Small intestine (tissue), 7 donors: ENCODE results near the gene BANF2. TPM values are rescaled to one million over a fixed set of nuclear protein-coding genes. Genes with fewer than 3 reads are reported as not detected.

Source experiments
- DNase-seq, 2 donors: peaks; one replicate each; pipeline versions ENCODE4 v3.0.0 to v3.0.0-alpha.2; 2013
- FAIRE-seq: peaks from 2 replicates; lab custom pipeline; 2012; peaks lifted over from hg19 to GRCh38; lab: Jason Lieb, UNC
- H3K27ac ChIP-seq, 3 donors: one replicate each; pipeline ENCODE4 v1.5.1; 2013; ENCODE audit warnings: low read length in 2 of 3, mild to moderate bottlenecking in 2 of 3, control low read depth in 1 of 3, inconsistent platforms in 1 of 3, low read depth in 1 of 3, moderate library complexity in 1 of 3
- H3K27me3 ChIP-seq, 3 donors: one replicate each; pipeline ENCODE4 v1.6.1; 2013; ENCODE audit warnings: low read length in 3 of 3, inconsistent platforms in 1 of 3; ENCODE audit not compliant: control insufficient read depth in 3 of 3, insufficient read depth in 3 of 3
- H3K36me3 ChIP-seq, 3 donors: one replicate each; pipeline ENCODE4 v1.6.1; 2013; ENCODE audit warnings: low read length in 3 of 3, inconsistent platforms in 1 of 3, low read depth in 1 of 3, mild to moderate bottlenecking in 1 of 3, moderate library complexity in 1 of 3; ENCODE audit not compliant: control insufficient read depth in 3 of 3, insufficient read depth in 2 of 3
- H3K4me1 ChIP-seq, 3 donors: one replicate each; pipeline ENCODE4 v1.6.1; 2013; ENCODE audit warnings: low read length in 2 of 3, inconsistent platforms in 1 of 3, low read depth in 1 of 3, mild to moderate bottlenecking in 1 of 3, moderate library complexity in 1 of 3; ENCODE audit not compliant: control insufficient read depth in 3 of 3, insufficient read depth in 2 of 3
- H3K4me3 ChIP-seq, 3 donors: one replicate each; pipeline ENCODE4 v1.5.1; 2013; ENCODE audit warnings: low read length in 3 of 3, control low read depth in 1 of 3, inconsistent platforms in 1 of 3, low read depth in 1 of 3, mild to moderate bottlenecking in 1 of 3, moderate library complexity in 1 of 3
- H3K9me3 ChIP-seq, 2 donors: one replicate each; pipeline ENCODE4 v1.6.1; 2013; ENCODE audit warnings: low read depth in 1 of 2, low read length in 1 of 2; ENCODE audit not compliant: control insufficient read depth in 2 of 2, insufficient read depth in 1 of 2
- WGBS, 3 donors: extraction: QIAGEN DNeasy Blood & Tissue Kit; methylation state at CpG; one replicate each; pipeline ENCODE4 v1.1.7; 2013; 5-methylcytosine and 5-hydroxymethylcytosine counted together
- polyA plus RNA-seq, 4 donors: library from polyadenylated mRNA; stranded (reverse) in 3 of 4; unstranded in 1 of 4; fragments of 200-250 nt in 3 of 4; fragments of 120-200 nt in 1 of 4; gene quantifications; one replicate each; pipeline versions ENCODE4 v1.2.1 to v1.2.3, GENCODE V29; 2013
- donor health status: healthy with polysubstance abuse.
- donor health status: control.
- donor health status: control.
- donor health status: Bipolar disorder and iron deficiency.
- donor health status: healthy.

The BANF2 gene
- polyA plus RNA-seq, 4 donors: not detected

GRCh38 chr20:17668432-17668831 is 31.3 kb upstream of the BANF2 start:
- Histone ChIP-seq H3K27me3 (no peaks in the 10 kb centered on the region), H3K9me3 (no peaks in the 10 kb centered on the region), H3K27ac (no peak overlapping the region), H3K4me3 (no peak overlapping the region), H3K4me1 (peaks cover 0 to 11% (median 0%) of the 10 kb centered on the region in 3 donors), H3K36me3 (peaks cover 3 to 36% (median 5%) of the 10 kb centered on the region in 3 donors)
- no peak for FAIRE-seq
- no peak for DNase-seq
- WGBS, 3 donors: 92 to 99% (median 98%) methylated on average over 3 of the region's 3 CpGs

GRCh38 chr20:17669306-17669931 is 30.3 kb upstream of the BANF2 start:
- Histone ChIP-seq H3K36me3 (peaks cover 3 to 32% (median 5%) of the 10 kb centered on the region in 3 donors), H3K9me3 (no peaks in the 10 kb centered on the region), H3K4me1 (peaks cover 0 to 7% (median 0%) of the 10 kb centered on the region in 3 donors), H3K27ac (no peak overlapping the region), H3K4me3 (no peak overlapping the region), H3K27me3 (no peaks in the 10 kb centered on the region)
- 81 to 86% (median 82%) methylated on average over 12 of the region's 12 CpGs for WGBS, 3 donors
- DNase-seq (no peak), FAIRE-seq (no peak)

GRCh38 chr20:17671011-17671410 is 28.8 kb upstream of the BANF2 start:
- Histone ChIP-seq H3K36me3 (peaks cover 5 to 43% (median 5%) of the 10 kb centered on the region in 3 donors), H3K9me3 (no peaks in the 10 kb centered on the region), H3K27ac (no peak overlapping the region), H3K27me3 (no peaks in the 10 kb centered on the region), H3K4me3 (no peak overlapping the region), H3K4me1 (peaks cover 0 to 5% (median 2%) of the 10 kb centered on the region in 3 donors)
- DNase-seq (no peak), FAIRE-seq (no peak)
- 59 to 70% (median 59%) methylated on average over 1 of the region's 1 CpG for WGBS, 3 donors

GRCh38 chr20:17671565-17671964 is 28.2 kb upstream of the BANF2 start:
- H3K4me3 ChIP-seq: no peak overlapping the region
- peaks cover 0 to 5% (median 2%) of the 10 kb centered on the region in 3 donors for H3K4me1 ChIP-seq
- H3K27ac ChIP-seq: no peak overlapping the region
- FAIRE-seq: no peak
- 74 to 82% (median 78%) methylated on average over 4 of the region's 4 CpGs for WGBS, 3 donors
- H3K36me3 ChIP-seq: peaks cover 5 to 49% (median 5%) of the 10 kb centered on the region in 3 donors
- DNase-seq: no peak
- H3K27me3 ChIP-seq: no peaks in the 10 kb centered on the region
- H3K9me3 ChIP-seq: no peaks in the 10 kb centered on the region

- H3K27ac ChIP-seq: no peak overlapping the region
- no peak for DNase-seq
- 85 to 86% (median 85%) methylated on average over 7 of the region's 7 CpGs for WGBS, 3 donors
- H3K4me3 ChIP-seq: no peak overlapping the region
- peaks cover 2 to 53% (median 4%) of the 10 kb centered on the region in 3 donors for H3K36me3 ChIP-seq
- no peaks in the 10 kb centered on the region for H3K27me3 ChIP-seq
- H3K9me3 ChIP-seq: no peaks in the 10 kb centered on the region
- no peak for FAIRE-seq
- H3K4me1 ChIP-seq: peaks cover 0 to 5% (median 2%) of the 10 kb centered on the region in 3 donors
Measured at GRCh38 chr20:17673084-17673483, 26.7 kb upstream of the BANF2 start.

GRCh38 chr20:17674722-17675518 is 24.8 kb upstream of the BANF2 start:
- no peak overlapping the region for H3K27ac ChIP-seq
- no peaks in the 10 kb centered on the region for H3K9me3 ChIP-seq
- FAIRE-seq (no peak), DNase-seq (no peak)
- H3K27me3 ChIP-seq: no peaks in the 10 kb centered on the region
- H3K36me3 ChIP-seq: peaks cover 0 to 59% (median 6%) of the 10 kb centered on the region in 3 donors
- H3K4me1 ChIP-seq: peaks cover 0 to 19% (median 5%) of the 10 kb centered on the region in 3 donors
- no peak overlapping the region for H3K4me3 ChIP-seq
- WGBS, 3 donors: 71 to 75% (median 72%) methylated on average over 9 of the region's 9 CpGs

GRCh38 chr20:17675519-17676377 is 24.0 kb upstream of the BANF2 start:
- FAIRE-seq (no peak), DNase-seq (no peak)
- WGBS, 3 donors: 69 to 84% (median 77%) methylated on average over 13 of the region's 13 CpGs
- H3K4me3 ChIP-seq: no peak overlapping the region
- peaks cover 2 to 24% (median 5%) of the 10 kb centered on the region in 3 donors for H3K4me1 ChIP-seq
- H3K36me3 ChIP-seq: peaks cover 0 to 66% (median 6%) of the 10 kb centered on the region in 3 donors
- H3K27me3 ChIP-seq: no peaks in the 10 kb centered on the region
- H3K27ac ChIP-seq: no peak overlapping the region
- no peaks in the 10 kb centered on the region for H3K9me3 ChIP-seq

- no peaks in the 10 kb centered on the region for H3K9me3 ChIP-seq
- WGBS, 3 donors: 79 to 85% (median 82%) methylated on average over 4 of the region's 4 CpGs
Measured at GRCh38 chr20:17676378-17676759, 23.4 kb upstream of the BANF2 start.

More at GRCh38 chr20:17676378-17676759, 23.4 kb upstream of the BANF2 start:
- no peak overlapping the region for H3K4me3 ChIP-seq
- peaks cover 0 to 64% (median 6%) of the 10 kb centered on the region in 3 donors for H3K36me3 ChIP-seq
- no peak for DNase-seq
- no peak overlapping the region for H3K27ac ChIP-seq
- no peaks in the 10 kb centered on the region for H3K27me3 ChIP-seq
- H3K4me1 ChIP-seq: peaks cover 2 to 24% (median 5%) of the 10 kb centered on the region in 3 donors
- FAIRE-seq: no peak
